IMR-90 (cell line): Measurements from ENCODE around the gene OGDHL. TPM values are rescaled to one million over a fixed set of nuclear protein-coding genes. Genes with fewer than 3 reads are reported as not detected.

Experiments used
- ATAC-seq: fragments of 200-7000 bp; cut with Tn5 transposase; 2 replicates; pipeline ENCODE4 v1.9.1; 2020; ENCODE audit warnings: low read depth, mild to moderate bottlenecking, moderate library complexity
- BruUV-seq: library from RNA; stranded (reverse); fragments of 400-500 nt; replicated peaks from 2 replicates; lab custom pipeline; 2021; lab: Mats Ljungman, UMichigan
- CTCF ChIA-PET: fragments of 300-600 bp; formaldehyde crosslinking; extraction: SDS; loops from one replicate; lab custom pipeline; 2021; ENCODE audit warnings: antibody characterized with exemption; lab: Yijun Ruan, JAX
- POLR2A ChIA-PET: fragments of 300-600 bp; sonication (Branson Sonifier 250); formaldehyde crosslinking; loops from one replicate; lab custom pipeline; 2022; ENCODE audit warnings: antibody characterized with exemption; ENCODE audit not compliant: unreplicated experiment; lab: Charles Lee
- DNase-seq: peaks from one replicate; pipeline ENCODE4 v3.0.0; 2013
- H2AFZ ChIP-seq: replicated peaks from 2 replicates; pipeline ENCODE3; 2013; ENCODE audit warnings: low read length, mild to moderate bottlenecking; ENCODE audit not compliant: poor library complexity
- H2AK5ac ChIP-seq: 2 replicates; pipeline ENCODE4 v1.6.1; 2013; ENCODE audit warnings: low read depth, low read length, inconsistent platforms
- H2AK9ac ChIP-seq: replicated peaks from 2 replicates; pipeline ENCODE3; 2013; ENCODE audit warnings: mild to moderate bottlenecking, low read depth, low read length, moderate library complexity; ENCODE audit not compliant: poor library complexity
- H2BK120ac ChIP-seq: 2 replicates; pipeline ENCODE4 v1.6.1; 2013; ENCODE audit warnings: low read depth, low read length, inconsistent platforms
- H2BK15ac ChIP-seq: 3 replicates; pipeline ENCODE4 v1.6.1; 2013; ENCODE audit warnings: low read depth, low read length, inconsistent platforms
- H2BK20ac ChIP-seq: 2 replicates; pipeline ENCODE4 v1.6.1; 2013; ENCODE audit warnings: low read depth, mild to moderate bottlenecking, inconsistent platforms, low read length, moderate library complexity
- H2BK5ac ChIP-seq: 2 replicates; pipeline ENCODE4 v1.6.1; 2013; ENCODE audit warnings: mild to moderate bottlenecking, low read depth, low read length, inconsistent platforms; ENCODE audit not compliant: poor library complexity, severe bottlenecking
- H3K14ac ChIP-seq: replicated peaks from 2 replicates; pipeline ENCODE4 v1.6.1; 2013; ENCODE audit warnings: low read depth, low read length, inconsistent platforms
- H3K18ac ChIP-seq: 2 replicates; pipeline ENCODE4 v1.6.1; 2013; ENCODE audit warnings: low read depth, low read length, control low read depth
- H3K23ac ChIP-seq: 2 replicates; pipeline ENCODE4 v1.6.1; 2013; ENCODE audit warnings: low read depth, low read length, inconsistent platforms
- H3K27ac ChIP-seq: 2 replicates; pipeline ENCODE4 v1.5.1; 2013; ENCODE audit warnings: mild to moderate bottlenecking, control low read depth, low read length; ENCODE audit not compliant: insufficient read depth
- H3K27me3 ChIP-seq: 2 replicates; pipeline ENCODE4 v1.6.1; 2013; ENCODE audit warnings: low read length; ENCODE audit not compliant: control insufficient read depth, insufficient read depth
- H3K36me3 ChIP-seq: 2 replicates; pipeline ENCODE4 v1.6.1; 2013; ENCODE audit warnings: low read length, mixed read lengths; ENCODE audit not compliant: control insufficient read depth, insufficient read depth
- H3K4ac ChIP-seq: 2 replicates; pipeline ENCODE4 v1.6.1; 2013; ENCODE audit warnings: low read depth, low read length, inconsistent platforms
- H3K4me1 ChIP-seq: 2 replicates; pipeline ENCODE4 v1.6.1; 2013; ENCODE audit warnings: low read length, mixed read lengths; ENCODE audit not compliant: control insufficient read depth, insufficient read depth
- H3K4me2 ChIP-seq: 2 replicates; pipeline ENCODE4 v1.6.1; 2013; ENCODE audit warnings: low read depth, mild to moderate bottlenecking, control low read depth, low read length, moderate library complexity
- H3K4me3 ChIP-seq: 2 replicates; pipeline ENCODE4 v1.5.1; 2013; ENCODE audit warnings: low read depth, mild to moderate bottlenecking, control low read depth, low read length, moderate library complexity; ENCODE audit not compliant: insufficient read depth
- H3K56ac ChIP-seq: 2 replicates; pipeline ENCODE4 v1.6.1; 2013; ENCODE audit warnings: low read length, inconsistent platforms; ENCODE audit not compliant: insufficient read depth; ENCODE audit errors: extremely low read depth
- H3K79me1 ChIP-seq, 2 experiments: 2 replicates each; pipeline ENCODE4 v1.6.1; 2013; ENCODE audit warnings: low read length in 2 of 2, inconsistent platforms in 1 of 2, low read depth in 1 of 2
- H3K9ac ChIP-seq: 2 replicates; pipeline ENCODE4 v1.6.1; 2013; ENCODE audit warnings: low read depth, low read length, control low read depth
- H3K9me1 ChIP-seq: 2 replicates; pipeline ENCODE4 v1.6.1; 2013; ENCODE audit warnings: low read length, inconsistent platforms; ENCODE audit not compliant: insufficient read depth
- H3K9me3 ChIP-seq: 2 replicates; pipeline ENCODE4 v1.6.1; 2013; ENCODE audit warnings: low read length; ENCODE audit not compliant: control insufficient read depth, insufficient read depth
- H4K20me1 ChIP-seq: 2 replicates; pipeline ENCODE4 v1.6.1; 2013; ENCODE audit warnings: low read length, inconsistent platforms; ENCODE audit not compliant: insufficient read depth
- H4K5ac ChIP-seq: 2 replicates; pipeline ENCODE4 v1.6.1; 2013; ENCODE audit warnings: mild to moderate bottlenecking, low read depth, low read length, control low read depth
- H4K8ac ChIP-seq, 2 experiments: 2 replicates each; pipeline ENCODE4 v1.6.1; 2013; ENCODE audit warnings: low read depth in 2 of 2, low read length in 2 of 2, control low read depth in 1 of 2, inconsistent platforms in 1 of 2
- H4K91ac ChIP-seq: 2 replicates; pipeline ENCODE4 v1.6.1; 2013; ENCODE audit warnings: low read depth, low read length, inconsistent platforms; ENCODE audit not compliant: insufficient read depth
- BHLHE40 ChIP-seq: fragments of 150-350 bp; IDR thresholded peaks from 2 replicates; pipeline ENCODE4 v1.6.1; 2016; ENCODE audit warnings: mild to moderate bottlenecking, low read depth, low read length
- CEBPB ChIP-seq: IDR thresholded peaks from 2 replicates; pipeline ENCODE4 v1.6.1; 2012; ENCODE audit warnings: low read depth, low read length, improper control_type of control experiment
- CHD1 ChIP-seq: IDR thresholded peaks from 2 replicates; pipeline ENCODE4 v1.6.1; 2012; ENCODE audit warnings: low read depth, low read length, improper control_type of control experiment
- CTCF ChIP-seq: conservative IDR thresholded peaks from 2 replicates; pipeline ENCODE4 v1.5.1; 2012; ENCODE audit warnings: mild to moderate bottlenecking, low read depth, low read length, improper control_type of control experiment
- FOS ChIP-seq: fragments of 150-350 bp; IDR thresholded peaks from 2 replicates; pipeline ENCODE4 v1.6.1; 2016; ENCODE audit warnings: low read depth, low read length
- MAFK ChIP-seq: IDR thresholded peaks from 2 replicates; pipeline ENCODE4 v1.6.1; 2012; ENCODE audit warnings: low read depth, low read length, improper control_type of control experiment
- MAZ ChIP-seq: IDR thresholded peaks from 2 replicates; pipeline ENCODE4 v1.6.1; 2012; ENCODE audit warnings: low read depth, mild to moderate bottlenecking, low read length, improper control_type of control experiment, moderate library complexity, borderline replicate concordance
- MXI1 ChIP-seq: IDR thresholded peaks from 2 replicates; pipeline ENCODE4 v1.6.1; 2012; ENCODE audit warnings: low read depth, mild to moderate bottlenecking, low read length, moderate library complexity, borderline replicate concordance
- NFE2L2 ChIP-seq: fragments of 150-350 bp; IDR thresholded peaks from 2 replicates; pipeline ENCODE4 v1.6.1; 2016; ENCODE audit warnings: low read depth, mild to moderate bottlenecking, low read length
- POLR2A ChIP-seq: IDR thresholded peaks from 2 replicates; pipeline ENCODE4 v1.6.1; 2012; ENCODE audit warnings: mild to moderate bottlenecking, low read depth, low read length
- RAD21 ChIP-seq: IDR thresholded peaks from 2 replicates; pipeline ENCODE4 v1.6.1; 2012; ENCODE audit warnings: low read length, improper control_type of control experiment
- RCOR1 ChIP-seq: IDR thresholded peaks from 2 replicates; pipeline ENCODE4 v1.6.1; 2012; ENCODE audit warnings: mild to moderate bottlenecking, low read length, improper control_type of control experiment; ENCODE audit not compliant: insufficient replicate concordance
- RFX5 ChIP-seq: IDR thresholded peaks from 2 replicates; pipeline ENCODE4 v1.8.0; 2012; ENCODE audit warnings: low read depth, mild to moderate bottlenecking, low read length, moderate library complexity
- SMC3 ChIP-seq: fragments of 150-350 bp; IDR thresholded peaks from 2 replicates; pipeline ENCODE4 v1.6.1; 2016; ENCODE audit warnings: low read depth, mild to moderate bottlenecking, antibody characterized with exemption, low read length, moderate library complexity
- WGBS, 2 experiments: methylation state at CpG; one replicate each; pipeline versions ENCODE4 v1.1.5 to v1.1.7; 2013; ENCODE audit warnings: missing lambda C conversion rate in 2 of 2; ENCODE audit not compliant: insufficient read length in 1 of 2; ENCODE audit errors: extremely low coverage in 2 of 2; 5-methylcytosine and 5-hydroxymethylcytosine counted together
- dilution Hi-C: fragments of 300-500 bp; cut with HindIII; formaldehyde crosslinking; loops from one replicate; pipeline ENCODE4 v1.14.3; 2018; ENCODE audit warnings: low sequenced_read_pairs; ENCODE audit not compliant: unreplicated experiment
- in situ Hi-C: fragments of 300-500 bp; cut with MboI; formaldehyde crosslinking; loops from 3 replicates; pipeline ENCODE4 v1.14.3; 2019; ENCODE audit warnings: low sequenced_read_pairs, inconsistent platforms, mixed read lengths
- intact Hi-C: fragments of 100-400 bp; cut with micrococcal nuclease; formaldehyde crosslinking; loops from 2 replicates; pipeline ENCODE4 v1.10.0; 2022
- polyA plus RNA-seq, 3 experiments: library from polyadenylated mRNA; depleted of rRNA; stranded (reverse); fragments of >200 nt; gene quantifications; 2 replicates each; pipeline ENCODE4 v1.2.3, GENCODE V29; 2012; ENCODE audit warnings: low replicate concordance in 1 of 3
- total RNA-seq: library from RNA; depleted of rRNA; stranded (reverse); fragments of >200 nt; gene quantifications from 2 replicates; pipeline ENCODE4 v1.2.3, GENCODE V29; 2012
- TF ChIP-seq, protein P1 (sequence below): fragments of 150-350 bp; IDR thresholded peaks from 2 replicates; pipeline ENCODE4 v1.6.1; 2017; ENCODE audit warnings: mild to moderate bottlenecking, antibody characterized with exemption, low read length, low read depth
- TF ChIP-seq, protein P2 (sequence below): fragments of 150-350 bp; IDR thresholded peaks from 2 replicates; pipeline ENCODE4 v1.6.1; 2016; ENCODE audit warnings: low read depth, mild to moderate bottlenecking, low read length, moderate library complexity, borderline replicate concordance

The OGDHL gene
- total and polyA plus RNA-seq, 2 of the 4 experiments (the other 2 are of a cell fraction), result 0.18 to 0.27 TPM

DNA sequence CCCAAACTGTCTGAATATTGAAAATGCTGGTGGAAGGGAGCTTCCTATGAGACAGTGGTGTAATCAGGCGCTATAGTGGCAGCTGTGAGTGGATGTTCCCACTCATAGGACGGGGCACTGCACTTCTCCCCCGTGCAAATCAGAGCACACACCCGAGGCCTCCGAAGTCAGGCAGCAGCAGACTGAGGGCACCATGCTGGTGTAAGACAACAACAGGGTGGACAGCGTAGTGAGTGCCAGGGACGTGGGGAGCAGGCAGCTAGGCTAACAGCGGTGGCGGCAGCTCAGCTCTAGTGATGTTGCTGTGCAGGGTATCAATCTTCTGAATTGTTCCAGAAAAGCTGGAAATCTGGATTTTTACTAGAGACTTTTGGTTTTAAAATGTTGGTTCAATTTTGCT, 63.4 kb downstream of the OGDHL start:
- CTCF ChIA-PET, result no interaction called here
- in situ Hi-C loops, result no loop called here
- dilution Hi-C loops, result no loop called here
- TF ChIP-seq MAZ, result no peak
- no peak for TF ChIP-seq BHLHE40
- TF ChIP-seq FOS, result no peak
- no peak for TF ChIP-seq MXI1
- TF ChIP-seq MAFK, result no peak
- TF ChIP-seq SMC3, result no peak
- TF ChIP-seq NFE2L2, result no peak
- TF ChIP-seq RFX5, result no peak
- TF ChIP-seq RCOR1, result no peak
- TF ChIP-seq CHD1, result no peak
- TF ChIP-seq CTCF, result no peak
- TF ChIP-seq RAD21, result no peak
- no peak for TF ChIP-seq POLR2A
- no peak for TF ChIP-seq CEBPB
- TF ChIP-seq, protein P1, sequence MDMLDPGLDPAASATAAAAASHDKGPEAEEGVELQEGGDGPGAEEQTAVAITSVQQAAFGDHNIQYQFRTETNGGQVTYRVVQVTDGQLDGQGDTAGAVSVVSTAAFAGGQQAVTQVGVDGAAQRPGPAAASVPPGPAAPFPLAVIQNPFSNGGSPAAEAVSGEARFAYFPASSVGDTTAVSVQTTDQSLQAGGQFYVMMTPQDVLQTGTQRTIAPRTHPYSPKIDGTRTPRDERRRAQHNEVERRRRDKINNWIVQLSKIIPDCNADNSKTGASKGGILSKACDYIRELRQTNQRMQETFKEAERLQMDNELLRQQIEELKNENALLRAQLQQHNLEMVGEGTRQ, result no peak
- TF ChIP-seq, protein P2, sequence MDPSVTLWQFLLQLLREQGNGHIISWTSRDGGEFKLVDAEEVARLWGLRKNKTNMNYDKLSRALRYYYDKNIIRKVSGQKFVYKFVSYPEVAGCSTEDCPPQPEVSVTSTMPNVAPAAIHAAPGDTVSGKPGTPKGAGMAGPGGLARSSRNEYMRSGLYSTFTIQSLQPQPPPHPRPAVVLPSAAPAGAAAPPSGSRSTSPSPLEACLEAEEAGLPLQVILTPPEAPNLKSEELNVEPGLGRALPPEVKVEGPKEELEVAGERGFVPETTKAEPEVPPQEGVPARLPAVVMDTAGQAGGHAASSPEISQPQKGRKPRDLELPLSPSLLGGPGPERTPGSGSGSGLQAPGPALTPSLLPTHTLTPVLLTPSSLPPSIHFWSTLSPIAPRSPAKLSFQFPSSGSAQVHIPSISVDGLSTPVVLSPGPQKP, result no peak
- Histone ChIP-seq H4K8ac (no peak overlapping the region), H3K9ac (no peak overlapping the region), H3K27me3 (peaks cover 7% of the 10 kb centered on the region), H4K5ac (no peak overlapping the region), H3K27ac (no peak overlapping the region), H3K9me1 (no peaks in the 10 kb centered on the region), H2AK5ac (no peak overlapping the region), H3K56ac (no peak overlapping the region), H3K23ac (no peak overlapping the region), H2AFZ (peak overlapping the region; percentile 51), H2BK5ac (no peak overlapping the region), H3K79me1 (no peaks in the 10 kb centered on the region), H3K4ac (no peak overlapping the region), H2BK15ac (no peak overlapping the region), H3K9me3 (no peaks in the 10 kb centered on the region), H3K36me3 (no peaks in the 10 kb centered on the region), H4K91ac (no peak overlapping the region), H3K4me1 (no peaks in the 10 kb centered on the region), H3K14ac (no peak overlapping the region), H2BK20ac (no peak overlapping the region), H3K18ac (no peak overlapping the region), H2AK9ac (no peak overlapping the region), H4K20me1 (no peaks in the 10 kb centered on the region), H3K4me2 (no peak overlapping the region), H2BK120ac (no peak overlapping the region), H3K4me3 (no peak overlapping the region)
- intact Hi-C loops, result no loop called here
- ATAC-seq (no peak), DNase-seq (no peak)
- POLR2A ChIA-PET, result no interaction called here
- no TSS peak for BruUV-seq
- WGBS, 2 experiments, result 23% methylated on average over 6 of the region's 9 CpGs; no CpG with 5 or more reads in 1 of the 2 experiments
